GM03348 (cell line): ENCODE data around the gene EXOC6.
"Not testable (repeated sequence)": the region's sequence is repeated elsewhere in the genome, so short reads cannot be mapped to it uniquely, and the experiment has no call there.

Experiments used
- DNase-seq: peaks from one replicate; pipeline ENCODE4 v3.0.0; 2012; ENCODE audit warnings: low spot score

The EXOC6 gene

GRCh38 chr10:93081834-93082233, 233.5 kb downstream of the EXOC6 start:
- DNase-seq, result no peak

GRCh38 chr10:93083743-93084539, 235.6 kb downstream of the EXOC6 start:
- no peak for DNase-seq

GRCh38 chr10:93085272-93085859, 237.0 kb downstream of the EXOC6 start:
- DNase-seq, result no peak

- no peak for DNase-seq
Observed at GRCh38 chr10:93086289-93086688, 238.0 kb downstream of the EXOC6 start.

GRCh38 chr10:93087846-93088245, 239.5 kb downstream of the EXOC6 start:
- DNase-seq, result no peak

GRCh38 chr10:93088466-93088865, 240.1 kb downstream of the EXOC6 start:
- no peak for DNase-seq

- DNase-seq, result no peak
Observed at GRCh38 chr10:93090619-93091018, 242.3 kb downstream of the EXOC6 start.

- no peak for DNase-seq
Observed at GRCh38 chr10:93091960-93092359, 243.6 kb downstream of the EXOC6 start.

- no peak for DNase-seq
Observed at GRCh38 chr10:93095225-93095624, 246.9 kb downstream of the EXOC6 start.

GRCh38 chr10:93096901-93097300, 248.6 kb downstream of the EXOC6 start:
- no peak for DNase-seq

GRCh38 chr10:93097386-93097785, 249.1 kb downstream of the EXOC6 start:
- DNase-seq, result no peak

GRCh38 chr10:93098816-93099215, 250.5 kb downstream of the EXOC6 start:
- no peak for DNase-seq

- no peak for DNase-seq
Observed at GRCh38 chr10:93099670-93100069, 251.3 kb downstream of the EXOC6 start.

- DNase-seq, result not testable (repeated sequence)
Observed at GRCh38 chr10:93101148-93101547, 252.8 kb downstream of the EXOC6 start.

- no peak for DNase-seq
Observed at GRCh38 chr10:93103953-93104352, 255.6 kb downstream of the EXOC6 start.

GRCh38 chr10:93106631-93107072, 258.3 kb downstream of the EXOC6 start:
- peak; percentile 20 for DNase-seq
